PC-3 (cell line): Measurements from ENCODE around the gene FUBP1. TPM values are rescaled to one million over a fixed set of nuclear protein-coding genes. Genes with fewer than 3 reads are reported as not detected.

ENCODE experiments used
- ATAC-seq: fragments of 200-7000 bp; cut with Tn5 transposase; 2 replicates; pipeline ENCODE4 v1.9.1; 2020; ENCODE audit warnings: mild to moderate bottlenecking, moderate library complexity
- BruUV-seq: library from RNA; stranded (reverse); fragments of 400-500 nt; replicated peaks from 2 replicates; lab custom pipeline; 2021; lab: Mats Ljungman, UMichigan
- CTCF ChIA-PET: fragments of 300-600 bp; sonication (Branson Sonifier 250); formaldehyde crosslinking; loops from one replicate; lab custom pipeline; 2022; ENCODE audit warnings: antibody characterized with exemption; lab: Charles Lee
- POLR2A ChIA-PET: fragments of 300-600 bp; sonication (Branson Sonifier 250); formaldehyde crosslinking; loops from one replicate; lab custom pipeline; 2022; ENCODE audit warnings: antibody characterized with exemption; ENCODE audit not compliant: unreplicated experiment; lab: Charles Lee
- DNase-seq: peaks from one replicate; pipeline ENCODE4 v3.0.0-alpha.2; 2015
- H2AFZ ChIP-seq: fragments of 300-600 bp; sonication (generic); 2 replicates; pipeline ENCODE4 v1.6.0; 2016; ENCODE audit warnings: antibody characterized with exemption, low read length
- H3F3A ChIP-seq: fragments of 300-600 bp; sonication (generic); one replicate; pipeline ENCODE4 v1.6.0; 2017; ENCODE audit warnings: antibody characterized with exemption, low read length, control low read depth, mild to moderate bottlenecking; ENCODE audit not compliant: unreplicated experiment
- H3K27ac ChIP-seq: fragments of 300-600 bp; sonication (generic); 2 replicates; pipeline ENCODE4 v1.5.1; 2016; ENCODE audit warnings: mild to moderate bottlenecking, low read length
- H3K27me3 ChIP-seq: fragments of 300-600 bp; sonication (generic); 2 replicates; pipeline ENCODE4 v1.6.1; 2016; ENCODE audit warnings: low read length, mixed read lengths
- H3K36me3 ChIP-seq: fragments of 300-600 bp; sonication (generic); 2 replicates; pipeline ENCODE4 v1.6.1; 2016; ENCODE audit warnings: low read depth, mixed run types, low read length, mixed read lengths
- H3K4me1 ChIP-seq: fragments of 300-600 bp; sonication (generic); 2 replicates; pipeline ENCODE4 v1.5.1; 2016; ENCODE audit warnings: low read length; ENCODE audit not compliant: insufficient read depth
- H3K4me2 ChIP-seq: fragments of 300-600 bp; sonication (generic); 2 replicates; pipeline ENCODE4 v1.6.0; 2016; ENCODE audit warnings: low read length
- H3K4me3 ChIP-seq: fragments of 300-600 bp; sonication (generic); 2 replicates; pipeline ENCODE4 v1.5.1; 2016; ENCODE audit warnings: mild to moderate bottlenecking, low read length, mixed read lengths
- H3K79me2 ChIP-seq: fragments of 300-600 bp; sonication (generic); 2 replicates; pipeline ENCODE4 v1.6.1; 2017; ENCODE audit warnings: low read length, mixed read lengths
- H3K9ac ChIP-seq: fragments of 300-600 bp; sonication (generic); 2 replicates; pipeline ENCODE4 v1.6.0; 2016; ENCODE audit warnings: mild to moderate bottlenecking, low read length
- H3K9me2 ChIP-seq: fragments of 300-600 bp; sonication (generic); replicated peaks from 2 replicates; pipeline ENCODE4 v1.6.1; 2016; ENCODE audit warnings: mixed run types, low read length, mixed read lengths
- H3K9me3 ChIP-seq: fragments of 300-600 bp; sonication (generic); 2 replicates; pipeline ENCODE4 v1.6.1; 2016; ENCODE audit warnings: low read length, mixed read lengths
- H4K20me1 ChIP-seq: fragments of 300-600 bp; sonication (generic); 2 replicates; pipeline ENCODE4 v1.6.1; 2016; ENCODE audit warnings: low read length, mixed read lengths
- EZH2 ChIP-seq: fragments of 300-600 bp; sonication (generic); IDR thresholded peaks from one replicate; pipeline ENCODE4 v1.6.1; 2017; ENCODE audit warnings: antibody characterized with exemption, mild to moderate bottlenecking, low read length; ENCODE audit not compliant: unreplicated experiment
- EZH2phosphoT487 ChIP-seq: fragments of 300-600 bp; sonication (generic); IDR thresholded peaks from 2 replicates; pipeline ENCODE4 v1.6.1; 2018; ENCODE audit warnings: mild to moderate bottlenecking, antibody characterized with exemption, low read length, borderline replicate concordance
- intact Hi-C: fragments of 100-400 bp; cut with micrococcal nuclease; formaldehyde crosslinking; loops from 2 replicates; pipeline ENCODE4 v1.9.0; 2023
- total RNA-seq: library from RNA; depleted of rRNA; stranded (reverse); fragments of >200 nt; gene quantifications from 2 replicates; pipeline ENCODE4 v1.2.3, GENCODE V29; 2014
- TF ChIP-seq, protein P1 (sequence below): fragments of 300-600 bp; sonication (generic); conservative IDR thresholded peaks from 2 replicates; pipeline ENCODE4 v1.5.1; 2017; ENCODE audit warnings: antibody characterized with exemption, low read depth, mild to moderate bottlenecking, low read length

The FUBP1 gene
- total RNA-seq, 1 experiment from 2014 or later = 81.5 TPM

GRCh38 chr1:77975907-77976306 lies 3.0 kb downstream of the FUBP1 start:
- BruUV-seq = no TSS peak
- intact Hi-C loops = loop anchor here (2.0 to 5.0 kb wide), 3 partner anchors 19 to 194 kb away; no protein-coding TSS in a partner anchor

DNA sequence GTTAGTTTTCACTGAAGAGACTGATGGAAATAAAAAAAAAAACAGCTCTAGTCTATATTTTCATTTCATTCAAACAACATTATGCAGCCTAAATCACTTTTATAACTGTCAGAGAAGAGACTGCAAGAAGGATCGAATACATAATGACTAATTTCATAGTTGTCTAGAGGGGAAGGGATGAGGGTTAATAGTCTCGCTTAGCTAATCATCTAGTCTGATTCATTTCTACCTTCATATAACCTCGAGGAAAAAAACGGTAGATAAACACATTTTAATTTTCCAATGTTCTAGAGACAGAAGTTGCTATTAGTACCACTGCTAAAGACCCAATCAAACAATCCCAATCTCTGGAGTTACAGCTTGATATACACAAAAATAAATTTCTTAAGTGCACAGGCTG lies 3.5 kb downstream of the FUBP1 start:
- H2AFZ ChIP-seq = no peak overlapping the region
- H3K36me3 ChIP-seq = peaks cover 31% of the 10 kb centered on the region
- peak overlapping the region; percentile 94 for H3K4me3 ChIP-seq
- POLR2A ChIA-PET = interaction anchor here (0.6 to 0.7 kb wide), 4 partner anchors 9 to 192 kb away, joined by 3 to 10 read pairs (median 4); partner anchors contain the start of gene DNAJB4
- peaks cover 75% of the 10 kb centered on the region for H4K20me1 ChIP-seq
- TF ChIP-seq EZH2 (no peak), EZH2phosphoT487 (no peak)
- TF ChIP-seq, protein P1, sequence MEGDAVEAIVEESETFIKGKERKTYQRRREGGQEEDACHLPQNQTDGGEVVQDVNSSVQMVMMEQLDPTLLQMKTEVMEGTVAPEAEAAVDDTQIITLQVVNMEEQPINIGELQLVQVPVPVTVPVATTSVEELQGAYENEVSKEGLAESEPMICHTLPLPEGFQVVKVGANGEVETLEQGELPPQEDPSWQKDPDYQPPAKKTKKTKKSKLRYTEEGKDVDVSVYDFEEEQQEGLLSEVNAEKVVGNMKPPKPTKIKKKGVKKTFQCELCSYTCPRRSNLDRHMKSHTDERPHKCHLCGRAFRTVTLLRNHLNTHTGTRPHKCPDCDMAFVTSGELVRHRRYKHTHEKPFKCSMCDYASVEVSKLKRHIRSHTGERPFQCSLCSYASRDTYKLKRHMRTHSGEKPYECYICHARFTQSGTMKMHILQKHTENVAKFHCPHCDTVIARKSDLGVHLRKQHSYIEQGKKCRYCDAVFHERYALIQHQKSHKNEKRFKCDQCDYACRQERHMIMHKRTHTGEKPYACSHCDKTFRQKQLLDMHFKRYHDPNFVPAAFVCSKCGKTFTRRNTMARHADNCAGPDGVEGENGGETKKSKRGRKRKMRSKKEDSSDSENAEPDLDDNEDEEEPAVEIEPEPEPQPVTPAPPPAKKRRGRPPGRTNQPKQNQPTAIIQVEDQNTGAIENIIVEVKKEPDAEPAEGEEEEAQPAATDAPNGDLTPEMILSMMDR = no peak
- H3F3A ChIP-seq = no peaks in the 10 kb centered on the region
- H3K27ac ChIP-seq = peak overlapping the region; percentile 4
- CTCF ChIA-PET = interaction anchor here (0.6 to 0.8 kb wide), 5 partner anchors 55 to 311 kb away, joined by 3 to 9 read pairs (median 3); no protein-coding TSS in a partner anchor
- H3K9me2 ChIP-seq = no peaks in the 10 kb centered on the region
- H3K27me3 ChIP-seq = no peaks in the 10 kb centered on the region
- H3K9me3 ChIP-seq = no peaks in the 10 kb centered on the region
- H3K9ac ChIP-seq = peak overlapping the region; percentile 99; the same call in 1 of the 2 replicates
- no TSS peak for BruUV-seq
- peaks cover 98% of the 10 kb centered on the region for H3K79me2 ChIP-seq
- H3K4me1 ChIP-seq = peaks cover 25% of the 10 kb centered on the region
- DNase-seq = peak; percentile 52
- 0 out of 2 replicates have a peak, but pooled peaks have one; percentile 8 for ATAC-seq
- intact Hi-C loops = loop anchor here (5.0 kb wide), 1 partner anchor 193 kb away; no protein-coding TSS in a partner anchor
- peak overlapping the region; percentile 88 for H3K4me2 ChIP-seq

More at GRCh38 chr1:77975907-77976306, 3.0 kb downstream of the FUBP1 start:
- Histone ChIP-seq H3K79me2 (peaks cover 98% of the 10 kb centered on the region), H3K4me2 (peak overlapping the region; percentile 88), H4K20me1 (peaks cover 75% of the 10 kb centered on the region), H2AFZ (no peak overlapping the region), H3K4me3 (peak overlapping the region; percentile 94), H3K9ac (peak overlapping the region; percentile 99; the same call in 1 of the 2 replicates), H3K27me3 (no peaks in the 10 kb centered on the region), H3K9me3 (no peaks in the 10 kb centered on the region), H3K36me3 (peaks cover 27% of the 10 kb centered on the region), H3K9me2 (no peaks in the 10 kb centered on the region), H3K4me1 (peaks cover 28% of the 10 kb centered on the region), H3F3A (no peaks in the 10 kb centered on the region), H3K27ac (peak overlapping the region; percentile 4)
- POLR2A ChIA-PET = interaction anchor here (0.5 to 0.7 kb wide), 4 partner anchors 10 to 29 kb away, joined by 3 to 10 read pairs (median 4); partner anchors contain the start of gene DNAJB4
- no peak for DNase-seq
- CTCF ChIA-PET = interaction anchor here (0.6 to 0.8 kb wide), 5 partner anchors 55 to 156 kb away, joined by 3 to 9 read pairs (median 5); no protein-coding TSS in a partner anchor
- TF ChIP-seq, protein P1 = no peak
- TF ChIP-seq EZH2 (no peak), EZH2phosphoT487 (no peak)
- ATAC-seq = no peak

- no peak for TF ChIP-seq EZH2
- TF ChIP-seq, protein P1 = no peak
- no peak for TF ChIP-seq EZH2phosphoT487
- Histone ChIP-seq H3F3A (no peaks in the 10 kb centered on the region), H2AFZ (no peak overlapping the region), H3K9ac (no peak overlapping the region), H3K9me3 (no peaks in the 10 kb centered on the region), H3K9me2 (no peaks in the 10 kb centered on the region), H4K20me1 (peaks cover 90% of the 10 kb centered on the region), H3K4me1 (peaks cover 21% of the 10 kb centered on the region; the same call in 1 of the 2 replicates), H3K27me3 (no peaks in the 10 kb centered on the region), H3K4me3 (no peak overlapping the region), H3K79me2 (peaks cover 98% of the 10 kb centered on the region), H3K36me3 (peaks cover 56% of the 10 kb centered on the region), H3K4me2 (no peak overlapping the region), H3K27ac (no peak overlapping the region)
- ChIA-PET POLR2A (no interaction called here), CTCF (no interaction called here)
- no peak for ATAC-seq
- no TSS peak for BruUV-seq
- no peak for DNase-seq
- intact Hi-C loops = no loop called here
These were observed 6.8 kb downstream of the FUBP1 start for GRCh38 chr1:77972080-77972479.
